ENCODE measurements around the gene EPHB2.

EPHB2 gene

GRCh38 chr1:22915816-22916470 lies 205.3 kb downstream of the EPHB2 start:
- TF ChIP-seq CTCF (IDR thresholded peaks at IDR 0.05) (no peak), ZFX (IDR thresholded peaks at IDR 0.05; ENCODE audit: borderline replicate concordance) (no peak)
- no peak overlapping the region for H3K27ac ChIP-seq

GRCh38 chr1:22916471-22916820 lies 205.8 kb downstream of the EPHB2 start:
- no peak overlapping the region for H3K27ac ChIP-seq

GRCh38 chr1:22917989-22918388 lies 207.3 kb downstream of the EPHB2 start:
- H3K27ac ChIP-seq = no peak overlapping the region
- no peak for TF ChIP-seq ZFX (IDR thresholded peaks at IDR 0.05; ENCODE audit: borderline replicate concordance)
- TF ChIP-seq CTCF (IDR thresholded peaks at IDR 0.05) = no peak

More at GRCh38 chr1:22916471-22916820, 205.8 kb downstream of the EPHB2 start:
- TF ChIP-seq CTCF (IDR thresholded peaks at IDR 0.05) = no peak
- no peak for TF ChIP-seq ZFX (IDR thresholded peaks at IDR 0.05; ENCODE audit: borderline replicate concordance)

- TF ChIP-seq ZFX (IDR thresholded peaks at IDR 0.05; ENCODE audit: borderline replicate concordance) (no peak), CTCF (IDR thresholded peaks at IDR 0.05) (no peak)
Observed at GRCh38 chr1:22918644-22919043, 208.0 kb downstream of the EPHB2 start.

GRCh38 chr1:22919341-22920025 lies 208.8 kb downstream of the EPHB2 start:
- TF ChIP-seq CTCF (IDR thresholded peaks at IDR 0.05) (no peak), ZFX (IDR thresholded peaks at IDR 0.05; ENCODE audit: borderline replicate concordance) (no peak)
- no peak overlapping the region for H3K27ac ChIP-seq

More at GRCh38 chr1:22918644-22919043, 208.0 kb downstream of the EPHB2 start:
- no peak overlapping the region for H3K27ac ChIP-seq

- no peak overlapping the region for H3K27ac ChIP-seq
- TF ChIP-seq CTCF (IDR thresholded peaks at IDR 0.05) (no peak), ZFX (IDR thresholded peaks at IDR 0.05; ENCODE audit: borderline replicate concordance) (no peak)
Observed at GRCh38 chr1:22920026-22920733, 209.5 kb downstream of the EPHB2 start.

Measured in 22Rv1 (cell line).